Neutrophil (primary cell): Measurements from ENCODE around the gene MRPL1.
"Not testable (repeated sequence)": the region's sequence is repeated elsewhere in the genome, so short reads cannot be mapped to it uniquely, and the experiment has no call there.

Experiments used
- H3K27ac ChIP-seq: fragments of 200-600 bp; sonication (generic); 2 replicates; pipeline ENCODE4 v1.5.1; 2016; ENCODE audit warnings: mild to moderate bottlenecking, moderate library complexity
- H3K27me3 ChIP-seq: fragments of 200-600 bp; sonication (generic); 2 replicates; pipeline ENCODE4 v1.6.0; 2016; ENCODE audit warnings: mild to moderate bottlenecking
- H3K36me3 ChIP-seq: fragments of 200-600 bp; sonication (generic); 2 replicates; pipeline ENCODE4 v1.5.1; 2017
- H3K4me1 ChIP-seq, 2 experiments: fragments of 200-600 bp in 1 of 2; sonication (generic) in 1 of 2; 1 replicate in 1 of 2; 2 replicates in 1 of 2; pipeline versions ENCODE4 v1.5.1 to v1.6.1; 2013 to 2016; ENCODE audit warnings: low read depth in 1 of 2, low read length in 1 of 2, mild to moderate bottlenecking in 1 of 2, moderate library complexity in 1 of 2; ENCODE audit not compliant: control insufficient read depth in 1 of 2, insufficient read depth in 1 of 2
- H3K4me3 ChIP-seq, 2 experiments: fragments of 200-600 bp in 1 of 2; sonication (generic) in 1 of 2; 1 replicate in 1 of 2; 2 replicates in 1 of 2; pipeline ENCODE4 v1.5.1; 2013 to 2016; ENCODE audit warnings: low read depth in 1 of 2, low read length in 1 of 2, mild to moderate bottlenecking in 1 of 2, moderate library complexity in 1 of 2
- H3K9me3 ChIP-seq: fragments of 200-600 bp; sonication (generic); 2 replicates; pipeline ENCODE4 v1.5.1; 2016
- CTCF ChIP-seq: fragments of 200-600 bp; sonication (generic); IDR thresholded peaks from 2 replicates; pipeline ENCODE4 v1.5.1; 2016; ENCODE audit warnings: antibody characterized with exemption

Gene MRPL1

GRCh38 chr4:77931452-77932135 is 69.0 kb downstream of the MRPL1 start:
- TF ChIP-seq CTCF = no peak
- Histone ChIP-seq H3K27me3 (no peaks in the 10 kb centered on the region), H3K36me3 (no peaks in the 10 kb centered on the region), H3K4me1 (no peaks in the 10 kb centered on the region), H3K4me3 (no peak overlapping the region), H3K9me3 (no peaks in the 10 kb centered on the region), H3K27ac (no peak overlapping the region)

- H3K36me3 ChIP-seq = no peaks in the 10 kb centered on the region
- H3K27ac ChIP-seq = no peak overlapping the region
- no peaks in the 10 kb centered on the region for H3K9me3 ChIP-seq
- H3K4me1 ChIP-seq = no peaks in the 10 kb centered on the region
- H3K27me3 ChIP-seq = no peaks in the 10 kb centered on the region
- H3K4me3 ChIP-seq = no peak overlapping the region
- no peak for TF ChIP-seq CTCF
Observed at GRCh38 chr4:77938560-77938959, 75.9 kb downstream of the MRPL1 start.

GRCh38 chr4:77945929-77946328 is 83.3 kb downstream of the MRPL1 start:
- not testable (repeated sequence) for H3K36me3 ChIP-seq, H3K27ac ChIP-seq, H3K4me3 ChIP-seq, H3K27me3 ChIP-seq, H3K4me1 ChIP-seq, H3K9me3 ChIP-seq

- Histone ChIP-seq H3K4me1 (no peaks in the 10 kb centered on the region), H3K9me3 (peaks cover 4% of the 10 kb centered on the region), H3K36me3 (peaks cover 18% of the 10 kb centered on the region), H3K27ac (no peak overlapping the region), H3K27me3 (no peaks in the 10 kb centered on the region), H3K4me3 (no peak overlapping the region)
- no peak for TF ChIP-seq CTCF
Observed at GRCh38 chr4:77950203-77950602, 87.6 kb downstream of the MRPL1 start.

GRCh38 chr4:77952457-77952856 is 89.8 kb downstream of the MRPL1 start:
- Histone ChIP-seq H3K36me3 (peaks cover 18% of the 10 kb centered on the region), H3K27ac (no peak overlapping the region), H3K9me3 (no peaks in the 10 kb centered on the region), H3K4me1 (no peaks in the 10 kb centered on the region), H3K27me3 (no peaks in the 10 kb centered on the region), H3K4me3 (no peak overlapping the region)
- TF ChIP-seq CTCF = no peak

GRCh38 chr4:77954690-77955089 is 92.1 kb downstream of the MRPL1 start:
- TF ChIP-seq CTCF = no peak
- peaks cover 18% of the 10 kb centered on the region for H3K36me3 ChIP-seq
- no peak overlapping the region for H3K27ac ChIP-seq
- no peaks in the 10 kb centered on the region for H3K9me3 ChIP-seq
- H3K4me1 ChIP-seq = no peaks in the 10 kb centered on the region
- H3K4me3 ChIP-seq = no peak overlapping the region
- H3K27me3 ChIP-seq = no peaks in the 10 kb centered on the region
